Epithelial cell of proximal tubule (primary cell): Measurements from ENCODE around the gene BRIP1. TPM values are rescaled to one million over a fixed set of nuclear protein-coding genes. Genes with fewer than 3 reads are reported as not detected.
"Not testable (repeated sequence)": the region's sequence is repeated elsewhere in the genome, so short reads cannot be mapped to it uniquely, and the experiment has no call there.

Experiments used
- DNase-seq: peaks from one replicate; pipeline ENCODE4 v3.0.0-alpha.2; 2011; ENCODE audit warnings: low read depth
- H3K4me3 ChIP-seq: 2 replicates; pipeline ENCODE4 v1.5.1; 2011; ENCODE audit warnings: low read depth, mild to moderate bottlenecking, low read length
- total RNA-seq: library from RNA; depleted of rRNA; stranded (reverse); fragments of >200 nt; gene quantifications from 2 replicates; pipeline ENCODE4 v1.2.3, GENCODE V29; 2015
- TF ChIP-seq, protein P1 (sequence below): conservative IDR thresholded peaks from 2 replicates; pipeline ENCODE4 v1.5.1; 2012; ENCODE audit warnings: low read depth, mild to moderate bottlenecking, low read length

BRIP1 gene
- total RNA-seq, 1 donor from 2014 or later: 12.6 TPM

DNA sequence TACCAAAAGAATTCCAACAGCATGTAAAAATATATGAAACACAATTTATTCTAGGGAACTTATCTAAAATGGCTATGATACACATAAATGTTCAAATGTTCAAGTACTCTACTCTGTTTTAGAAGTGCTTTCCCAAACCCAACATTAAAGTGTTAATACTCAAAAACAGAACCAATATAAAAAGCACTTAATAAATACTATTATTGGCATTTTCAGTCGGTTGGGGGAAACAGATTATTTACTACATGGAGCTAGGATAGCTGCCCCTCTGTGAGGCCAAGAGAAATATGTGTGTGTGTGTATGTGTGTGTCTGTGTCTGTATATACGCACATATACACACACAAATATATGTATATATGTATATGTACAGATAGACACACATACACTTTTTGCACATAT, 32.1 kb upstream of the BRIP1 start:
- DNase-seq: no peak
- TF ChIP-seq, protein P1, sequence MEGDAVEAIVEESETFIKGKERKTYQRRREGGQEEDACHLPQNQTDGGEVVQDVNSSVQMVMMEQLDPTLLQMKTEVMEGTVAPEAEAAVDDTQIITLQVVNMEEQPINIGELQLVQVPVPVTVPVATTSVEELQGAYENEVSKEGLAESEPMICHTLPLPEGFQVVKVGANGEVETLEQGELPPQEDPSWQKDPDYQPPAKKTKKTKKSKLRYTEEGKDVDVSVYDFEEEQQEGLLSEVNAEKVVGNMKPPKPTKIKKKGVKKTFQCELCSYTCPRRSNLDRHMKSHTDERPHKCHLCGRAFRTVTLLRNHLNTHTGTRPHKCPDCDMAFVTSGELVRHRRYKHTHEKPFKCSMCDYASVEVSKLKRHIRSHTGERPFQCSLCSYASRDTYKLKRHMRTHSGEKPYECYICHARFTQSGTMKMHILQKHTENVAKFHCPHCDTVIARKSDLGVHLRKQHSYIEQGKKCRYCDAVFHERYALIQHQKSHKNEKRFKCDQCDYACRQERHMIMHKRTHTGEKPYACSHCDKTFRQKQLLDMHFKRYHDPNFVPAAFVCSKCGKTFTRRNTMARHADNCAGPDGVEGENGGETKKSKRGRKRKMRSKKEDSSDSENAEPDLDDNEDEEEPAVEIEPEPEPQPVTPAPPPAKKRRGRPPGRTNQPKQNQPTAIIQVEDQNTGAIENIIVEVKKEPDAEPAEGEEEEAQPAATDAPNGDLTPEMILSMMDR: no peak

DNA sequence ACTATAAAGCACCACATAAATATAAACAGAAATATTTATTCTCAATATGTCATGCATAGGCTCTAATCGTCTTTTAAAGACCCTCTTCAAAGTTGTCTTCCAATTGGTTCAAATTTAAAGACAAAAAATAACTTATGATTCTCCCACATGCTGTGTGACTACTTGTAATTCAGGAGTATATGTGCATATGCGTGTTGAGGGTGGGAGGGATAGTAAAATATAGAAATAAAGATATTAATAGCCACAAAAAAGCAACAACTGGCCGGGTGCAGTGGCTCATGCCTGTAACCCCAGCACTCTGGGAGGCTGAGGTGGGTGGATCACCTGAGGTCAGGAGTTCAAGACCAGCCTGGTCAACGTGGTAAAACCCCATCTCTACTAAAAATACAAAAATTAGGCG, 31.0 kb upstream of the BRIP1 start:
- not testable (repeated sequence) for H3K4me3 ChIP-seq, DNase-seq

More for the DNA sequence above, 32.1 kb upstream of the BRIP1 start:
- no peak overlapping the region for H3K4me3 ChIP-seq

DNA sequence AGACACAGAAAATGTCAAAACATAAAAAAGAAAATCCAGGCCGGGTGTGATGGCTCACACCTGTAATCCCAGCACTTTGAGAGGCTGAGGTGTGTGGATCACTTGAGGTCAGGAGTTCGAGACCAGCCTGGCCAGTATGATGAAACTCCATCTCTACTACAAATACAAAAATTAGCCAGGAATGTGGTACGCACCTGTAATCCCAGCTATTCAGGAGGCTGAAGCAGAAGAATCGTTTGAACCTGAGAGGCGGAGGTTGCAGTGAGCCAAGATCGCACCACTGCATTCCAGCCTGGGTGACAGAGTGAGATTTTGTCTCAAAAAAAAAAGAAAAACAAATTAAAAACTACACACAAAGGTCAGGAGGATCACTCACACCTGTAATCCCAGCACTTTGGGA, 24.4 kb upstream of the BRIP1 start:
- DNase-seq, H3K4me3 ChIP-seq: not testable (repeated sequence)

DNA sequence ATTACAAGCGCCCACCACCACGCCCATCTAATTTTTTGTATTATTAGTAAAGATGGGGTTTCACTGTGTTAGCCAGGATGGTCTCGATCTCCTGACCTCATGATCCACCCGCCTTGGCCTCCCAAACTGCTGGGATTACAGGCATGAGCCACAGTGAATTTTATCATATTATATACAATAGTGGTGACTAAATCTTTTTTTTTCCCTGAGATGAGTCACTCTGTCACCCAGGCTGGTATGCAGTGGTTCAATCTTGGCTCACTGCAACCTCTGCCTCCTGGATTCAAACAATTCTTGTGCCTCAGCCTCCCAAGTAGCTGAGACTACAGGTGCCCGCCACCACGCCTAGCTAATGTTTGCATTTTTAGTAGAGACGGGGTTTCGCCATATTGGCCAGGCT, 22.5 kb upstream of the BRIP1 start:
- H3K4me3 ChIP-seq, DNase-seq: not testable (repeated sequence)

DNA sequence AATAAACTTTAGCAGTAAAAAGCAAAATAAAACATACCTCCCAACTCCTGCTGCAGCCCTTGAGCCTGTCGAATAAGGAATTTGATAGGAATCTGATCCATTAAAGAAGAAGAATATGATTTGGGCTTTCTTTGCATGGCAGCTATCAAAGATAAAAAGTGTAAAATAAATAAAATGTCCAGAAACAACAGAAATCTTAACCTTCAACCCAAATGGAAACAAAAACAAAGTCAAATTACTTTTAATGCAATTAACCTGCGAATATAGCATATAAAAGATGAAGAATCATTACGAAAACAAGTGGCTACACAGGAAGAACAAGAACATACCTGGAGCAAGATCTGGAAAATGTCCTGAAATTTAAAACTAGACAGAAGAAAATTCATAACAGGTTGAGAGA, 21.5 kb upstream of the BRIP1 start:
- TF ChIP-seq, protein P1: no peak
- no peak for DNase-seq
- H3K4me3 ChIP-seq: no peak overlapping the region

DNA sequence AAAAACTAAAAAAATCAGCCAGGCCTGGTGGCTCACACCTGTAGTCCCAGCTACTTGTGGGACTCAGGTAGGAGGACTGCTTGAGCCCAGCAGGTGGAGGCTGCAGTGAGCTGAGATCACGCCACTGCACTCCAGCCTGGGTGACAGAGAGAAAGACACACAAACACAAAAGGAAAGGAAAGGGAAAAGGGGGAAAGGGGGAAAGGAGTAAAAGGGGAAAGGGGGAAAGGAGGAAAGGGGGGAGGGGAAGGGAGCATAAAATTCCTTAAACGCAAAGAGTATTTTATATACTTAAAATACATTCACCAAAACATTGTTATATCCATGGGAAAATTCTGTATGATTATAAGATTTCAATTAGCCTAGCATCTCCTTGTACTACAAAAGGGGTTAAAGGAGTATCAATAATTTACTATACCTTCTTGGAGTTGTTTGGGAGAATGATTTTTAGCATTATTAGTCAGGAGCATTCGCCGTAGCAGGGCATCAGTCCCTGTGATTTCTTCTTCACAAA, 17.3 kb upstream of the BRIP1 start:
- TF ChIP-seq, protein P1: no peak
- H3K4me3 ChIP-seq: no peak overlapping the region

DNA sequence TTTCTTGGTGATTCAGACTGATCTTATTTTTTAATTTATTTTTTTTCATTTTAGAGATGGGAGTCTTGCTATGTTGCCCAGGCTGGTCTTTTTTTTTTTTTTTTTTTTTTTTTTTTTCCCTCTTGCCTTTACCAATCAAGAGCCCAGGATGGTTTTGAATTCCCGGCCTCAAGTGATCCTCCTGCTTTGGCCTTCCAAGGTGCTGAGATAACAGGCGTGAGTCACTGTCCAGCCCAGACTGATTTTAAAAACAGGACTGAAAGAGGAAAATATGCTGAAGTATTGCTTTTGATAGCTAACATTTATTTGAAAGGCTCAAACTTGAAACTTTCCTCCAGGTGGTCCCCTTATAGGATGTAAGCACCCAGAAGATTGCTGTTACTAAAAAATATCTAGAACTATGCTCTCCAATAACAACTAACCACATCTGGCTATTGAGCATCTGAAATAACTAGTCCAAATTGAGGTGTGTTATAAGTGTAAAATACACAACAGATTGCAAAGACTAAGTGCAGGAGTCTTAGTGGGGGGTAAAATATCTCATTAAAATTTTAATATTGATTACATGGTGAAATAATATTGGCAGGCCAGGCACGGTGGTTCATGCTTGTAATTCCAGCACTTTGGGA, 15.8 kb upstream of the BRIP1 start:
- DNase-seq: no peak
- H3K4me3 ChIP-seq: no peak overlapping the region
- TF ChIP-seq, protein P1: no peak

More for the DNA sequence above, 17.3 kb upstream of the BRIP1 start:
- no peak for DNase-seq

DNA sequence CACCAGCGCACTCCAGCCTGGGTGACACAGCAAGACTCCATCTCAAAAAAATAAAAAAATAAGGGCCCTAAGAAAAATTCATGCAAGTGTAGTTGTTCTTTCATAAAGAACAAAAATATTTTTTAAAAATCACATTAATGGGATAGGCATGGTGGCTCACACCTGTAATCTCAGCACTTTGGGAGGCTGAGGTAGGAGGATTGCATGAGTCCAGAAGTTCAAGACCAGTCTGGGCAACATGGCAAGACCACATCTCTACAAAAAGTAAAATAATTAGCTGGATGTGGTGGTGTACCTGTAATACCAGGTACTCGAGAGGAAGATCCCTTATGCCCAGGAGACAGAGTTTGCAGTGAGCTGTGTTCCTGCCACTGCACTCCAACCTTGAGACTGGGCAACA, 15.2 kb upstream of the BRIP1 start:
- no peak overlapping the region for H3K4me3 ChIP-seq
- no peak for DNase-seq
- TF ChIP-seq, protein P1: no peak
